NCI-H1048 (cell line): ENCODE data around the gene UBE2V1.

ENCODE experiments used
- DNase-seq: peaks from one replicate; lab custom pipeline; 2025; lab: John Stamatoyannopoulos, UW

UBE2V1 gene

GRCh38 chr20:50062006-50062838 is 50.7 kb downstream of the UBE2V1 start:
- no peak for DNase-seq

DNA sequence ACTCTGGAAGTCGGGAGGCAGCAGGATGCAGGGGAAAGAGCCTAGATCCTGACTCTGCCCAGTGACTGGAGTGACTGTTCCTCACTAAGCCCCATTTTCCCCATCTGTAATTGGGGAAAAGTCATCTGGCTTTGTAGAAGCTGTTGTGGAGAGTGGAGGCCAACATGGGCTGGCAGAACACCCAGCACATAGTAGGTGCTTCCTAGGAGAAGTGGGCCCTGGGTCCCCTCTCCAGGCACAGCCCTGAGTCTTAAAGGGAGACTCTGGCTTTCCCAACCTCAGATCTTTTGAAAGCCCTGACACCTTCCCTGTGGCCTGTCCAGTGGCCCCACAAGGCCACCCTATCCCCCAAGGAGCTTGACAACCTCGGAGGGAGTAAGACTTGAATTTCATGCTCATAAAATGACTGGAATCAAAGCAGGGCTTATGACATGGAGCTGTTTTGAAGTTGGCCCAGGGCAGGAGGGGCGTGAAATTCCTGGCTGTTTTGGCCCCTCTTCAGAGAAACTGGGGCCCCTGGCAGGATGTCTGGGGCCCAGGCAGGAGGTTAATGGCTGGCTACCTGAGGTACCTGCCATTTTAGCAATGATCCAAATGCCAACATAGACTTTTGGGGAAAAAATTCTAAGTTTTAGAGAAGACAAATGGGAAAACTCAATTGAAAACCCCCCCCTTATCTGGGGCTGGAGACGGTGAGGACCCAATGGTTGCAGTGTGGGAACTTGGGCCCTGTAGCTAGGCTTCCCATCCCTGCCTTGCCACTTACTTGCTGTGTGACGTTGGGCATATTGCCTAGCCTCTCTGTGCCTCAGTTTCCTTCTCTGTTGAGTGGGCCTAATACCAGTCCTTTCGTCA is 51.6 kb downstream of the UBE2V1 start:
- DNase-seq: no peak

GRCh38 chr20:50058662-50059402 is 54.1 kb downstream of the UBE2V1 start:
- no peak for DNase-seq

DNA sequence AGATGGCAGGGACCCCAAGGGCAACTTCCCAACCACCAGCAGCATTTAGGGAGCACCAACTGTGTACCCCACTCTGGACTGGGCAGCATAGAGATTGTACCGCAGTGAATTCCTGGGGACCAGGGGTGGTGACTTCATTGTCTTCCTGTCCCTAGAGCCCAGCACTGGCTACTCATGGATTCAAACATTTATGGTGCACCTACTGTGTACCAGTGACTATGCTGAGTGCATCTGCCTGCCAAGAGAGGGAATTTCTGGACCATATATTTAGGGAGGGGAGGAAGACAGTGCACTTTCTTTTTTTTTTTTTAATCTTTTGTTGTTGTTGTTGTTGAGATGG is 55.3 kb downstream of the UBE2V1 start:
- DNase-seq: no peak

DNA sequence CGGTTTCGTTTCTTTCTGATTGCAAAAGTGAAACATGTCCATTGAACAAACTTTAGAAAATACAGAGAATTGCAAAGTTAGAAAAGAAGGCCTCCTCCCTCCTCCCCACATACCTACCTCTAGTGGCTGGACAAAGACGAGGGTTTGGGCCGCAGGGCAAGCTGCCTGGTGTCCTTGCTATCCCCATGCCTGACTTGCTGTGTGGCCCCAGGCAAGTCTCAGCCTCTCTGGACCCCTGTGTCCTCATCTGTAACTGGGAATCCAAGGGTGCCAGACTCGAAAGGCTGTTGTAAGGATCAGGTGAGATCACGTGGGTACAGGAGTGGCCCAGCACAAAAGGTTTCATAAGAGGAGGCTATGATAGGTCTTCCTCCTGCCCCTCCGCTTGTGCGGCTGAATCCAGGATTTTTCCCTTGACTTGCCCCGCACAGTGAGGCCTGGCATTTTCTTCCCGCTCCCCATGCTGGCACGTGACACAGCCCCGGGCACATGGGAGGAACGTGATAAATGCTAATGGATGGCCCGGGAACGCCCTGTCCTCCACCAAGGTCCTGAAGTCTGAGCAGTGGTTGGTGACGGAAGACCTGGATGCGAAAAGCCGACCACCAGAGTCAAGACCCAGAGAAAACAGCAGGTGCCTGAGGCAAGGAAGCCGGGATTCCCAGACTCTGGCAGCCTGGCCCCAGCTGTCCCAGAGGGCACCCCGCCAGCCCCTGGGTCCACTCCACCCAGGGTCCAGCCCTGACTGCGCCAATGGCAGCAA is 55.8 kb downstream of the UBE2V1 start:
- DNase-seq: no peak

DNA sequence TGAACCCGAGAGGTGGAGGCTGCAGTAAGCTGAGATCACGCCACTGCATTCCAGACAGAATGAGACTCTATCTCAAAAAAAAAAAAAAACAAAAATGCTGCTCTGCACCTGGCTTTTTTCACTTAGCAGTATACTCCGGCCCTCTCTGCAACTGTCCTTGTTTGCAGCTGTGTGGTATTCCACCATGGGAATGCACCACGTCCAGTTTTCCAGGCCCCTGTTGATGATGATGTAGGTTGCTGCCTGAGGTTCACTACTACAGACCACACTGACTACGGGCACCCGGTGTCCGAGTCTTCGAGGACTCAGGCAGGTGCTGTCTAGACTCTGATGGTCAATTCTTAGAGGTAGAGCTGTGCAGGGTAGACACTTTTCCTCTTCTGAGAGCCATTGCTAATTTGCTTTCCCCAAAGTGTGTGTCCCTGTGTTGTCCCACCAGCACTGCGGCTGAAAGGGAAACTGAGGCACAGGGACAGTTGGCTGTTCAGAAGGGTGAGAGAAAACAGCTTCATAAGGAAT is 56.5 kb downstream of the UBE2V1 start:
- DNase-seq: no peak

DNA sequence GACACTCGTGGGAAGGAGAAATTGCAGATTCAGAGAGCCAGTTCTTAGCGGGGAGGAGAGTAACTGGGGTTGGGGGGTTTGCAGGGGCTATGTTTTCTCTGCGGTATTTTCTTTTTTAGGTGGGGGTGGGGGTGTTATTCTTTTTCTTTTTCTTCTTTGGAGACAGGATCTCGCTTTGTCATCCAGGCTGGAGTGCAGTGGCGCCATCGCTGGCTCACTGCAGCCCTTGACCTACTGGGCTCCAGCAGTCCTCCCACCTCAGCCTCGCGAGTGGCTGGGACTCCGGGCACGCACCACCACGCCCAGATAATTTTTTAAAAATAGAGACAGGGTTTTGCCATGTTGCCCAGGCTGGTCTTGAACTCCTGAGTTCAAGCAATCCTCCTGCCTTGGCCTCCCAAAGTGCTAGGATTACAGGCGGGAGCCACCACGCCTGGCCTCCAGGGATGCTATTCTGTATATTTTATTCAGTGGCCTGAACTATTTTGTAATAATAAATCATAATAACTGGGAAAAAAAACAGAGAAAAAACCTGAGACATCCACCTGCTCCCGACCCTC is 57.3 kb downstream of the UBE2V1 start:
- no peak for DNase-seq

DNA sequence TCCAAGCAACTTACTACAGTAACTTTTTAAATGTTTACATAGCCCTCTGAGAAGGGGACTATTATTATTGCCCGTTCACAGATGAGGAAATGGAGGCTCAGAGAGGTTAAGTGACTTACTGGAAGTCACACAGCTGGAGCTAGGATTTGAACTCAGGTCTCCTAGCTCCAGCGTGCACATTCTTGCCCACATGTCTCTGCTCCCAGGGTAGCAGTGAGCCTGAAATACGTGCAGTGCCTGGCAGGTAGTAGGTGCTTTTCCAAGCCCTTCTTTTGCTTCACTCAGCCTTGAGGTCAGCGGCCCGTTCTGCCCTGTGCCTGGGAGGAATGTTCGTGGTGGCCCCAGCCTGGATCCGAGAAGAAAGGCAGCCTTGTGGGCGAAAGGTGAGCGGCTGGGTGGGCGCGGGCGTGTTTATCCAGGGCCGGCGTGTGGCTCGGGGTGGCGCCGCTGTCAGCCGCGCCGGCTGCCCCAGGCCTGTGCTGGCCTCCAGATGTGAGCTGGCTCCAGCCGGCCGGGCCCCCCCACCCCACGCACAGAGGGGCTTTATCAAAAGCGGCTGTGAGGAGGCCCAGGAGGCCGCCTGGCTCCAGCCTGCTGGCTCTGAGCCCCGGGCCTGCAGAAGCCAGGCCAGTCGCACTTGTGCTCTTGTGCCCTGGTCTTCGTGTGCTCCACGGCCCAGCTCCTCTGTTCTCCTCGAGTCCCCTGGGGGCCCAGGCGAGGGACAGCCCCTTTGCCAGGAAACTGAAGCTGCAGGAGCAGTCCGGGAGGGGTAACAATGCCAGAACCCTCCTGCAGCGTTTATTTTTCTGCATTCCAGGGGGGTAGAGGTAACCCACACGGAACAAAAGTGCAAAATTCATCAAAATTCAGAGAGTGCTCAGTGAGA is 58.1 kb downstream of the UBE2V1 start:
- DNase-seq: no peak

DNA sequence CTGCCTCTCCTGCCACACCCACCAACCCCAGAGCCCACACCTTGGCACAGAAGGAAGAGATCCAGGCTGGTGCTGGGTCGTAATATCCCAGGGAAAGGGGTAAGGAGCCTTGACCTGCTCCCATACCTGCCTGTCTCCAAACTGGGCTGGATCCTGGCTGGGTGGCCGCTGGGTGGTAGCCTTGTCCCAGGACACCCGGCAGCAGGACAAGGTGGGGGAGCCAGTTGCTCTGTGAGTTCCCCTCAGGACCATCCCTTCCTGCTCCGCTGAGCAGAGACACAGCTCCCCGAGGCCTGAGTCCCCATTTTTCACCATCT is 58.8 kb downstream of the UBE2V1 start:
- DNase-seq: no peak

GRCh38 chr20:50053362-50054230 is 59.4 kb downstream of the UBE2V1 start:
- DNase-seq: no peak

DNA sequence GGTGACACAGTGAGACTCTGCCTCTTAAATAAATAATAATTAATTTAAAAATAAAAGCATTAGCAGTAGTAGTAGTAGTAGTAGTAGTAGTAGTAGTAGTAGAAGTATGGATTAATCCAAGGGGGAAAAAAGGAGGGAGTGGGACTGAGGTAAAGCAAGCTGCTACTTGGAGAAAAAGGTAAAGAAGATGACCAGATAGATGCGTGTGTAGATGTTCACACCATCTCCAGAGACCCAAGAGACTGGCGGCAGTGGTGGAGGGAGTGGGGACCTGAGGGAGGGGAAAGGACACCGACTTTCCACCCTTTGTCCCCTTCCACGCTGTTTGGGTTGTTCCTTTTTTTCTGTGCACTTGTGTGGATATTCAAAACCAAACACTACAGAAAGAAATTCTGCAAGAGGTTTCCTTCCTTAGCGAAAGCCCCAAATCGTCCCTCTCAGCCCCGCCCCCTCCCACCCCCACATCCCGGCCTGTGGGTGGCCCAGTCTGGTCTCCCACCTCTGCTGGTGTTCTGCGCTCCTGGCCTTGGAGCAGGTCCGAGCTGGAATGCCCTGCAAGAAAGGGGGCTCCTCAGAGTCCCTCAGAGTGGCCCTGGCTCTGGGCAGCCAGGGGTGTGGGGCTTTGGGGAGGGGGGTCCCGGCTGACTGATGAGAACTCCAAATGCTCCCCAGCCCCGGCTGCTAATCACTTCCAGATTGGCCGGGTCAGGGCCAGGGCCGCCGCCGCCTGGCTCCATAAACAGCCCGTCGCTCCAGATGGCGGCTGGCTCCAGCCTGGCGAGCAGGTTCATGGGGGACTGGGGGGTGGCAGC is 60.2 kb downstream of the UBE2V1 start:
- DNase-seq: no peak

DNA sequence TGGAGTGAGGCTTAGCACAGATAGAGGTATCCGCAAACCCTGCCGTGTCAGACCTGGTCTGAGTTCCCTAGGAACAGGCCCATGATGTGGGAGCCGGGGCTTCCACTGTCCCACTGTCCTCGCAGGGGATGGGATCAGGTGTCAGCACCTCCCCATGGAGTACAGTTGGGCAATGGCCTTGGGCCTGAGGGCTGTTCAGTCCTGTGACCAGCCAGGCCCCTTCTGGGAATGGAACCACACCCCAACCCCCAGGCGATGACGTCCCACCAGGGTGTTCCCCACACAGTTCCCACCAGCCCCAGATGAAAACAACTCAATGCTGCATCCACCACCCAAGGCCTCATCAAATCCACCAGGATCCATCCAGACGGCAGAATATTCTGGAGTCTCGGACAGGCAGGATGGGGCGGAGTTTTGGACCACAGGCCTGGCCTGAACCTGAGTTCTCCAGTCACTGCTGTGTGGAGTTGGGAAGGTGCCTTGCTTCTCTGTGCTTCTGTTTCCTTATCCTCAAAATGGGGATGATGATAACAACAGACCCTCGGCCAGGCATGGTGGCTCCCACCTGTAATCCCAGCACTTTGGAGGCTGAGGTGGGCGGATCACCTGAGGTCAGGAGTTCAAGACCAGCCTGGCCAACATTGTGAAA is 62.2 kb downstream of the UBE2V1 start:
- DNase-seq: no peak

DNA sequence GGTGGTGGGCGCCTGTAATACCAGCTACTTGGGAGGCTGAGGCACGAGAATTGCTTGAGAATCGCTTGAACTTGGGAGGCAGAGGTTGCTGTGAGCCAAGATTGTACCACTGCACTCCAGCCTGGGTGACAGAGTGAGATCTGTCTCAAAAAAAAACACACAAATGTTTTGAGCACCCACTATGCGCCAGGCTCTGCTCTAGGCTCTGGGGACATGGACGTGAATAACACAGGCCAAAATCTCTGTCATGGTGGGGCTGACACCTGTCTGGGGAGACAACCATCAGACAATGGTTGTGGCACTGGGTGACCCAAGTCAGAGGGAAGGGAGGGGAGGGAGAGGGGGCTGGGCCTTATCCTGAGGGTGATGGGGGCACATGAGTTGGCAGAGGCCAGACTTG is 62.7 kb downstream of the UBE2V1 start:
- DNase-seq: no peak

DNA sequence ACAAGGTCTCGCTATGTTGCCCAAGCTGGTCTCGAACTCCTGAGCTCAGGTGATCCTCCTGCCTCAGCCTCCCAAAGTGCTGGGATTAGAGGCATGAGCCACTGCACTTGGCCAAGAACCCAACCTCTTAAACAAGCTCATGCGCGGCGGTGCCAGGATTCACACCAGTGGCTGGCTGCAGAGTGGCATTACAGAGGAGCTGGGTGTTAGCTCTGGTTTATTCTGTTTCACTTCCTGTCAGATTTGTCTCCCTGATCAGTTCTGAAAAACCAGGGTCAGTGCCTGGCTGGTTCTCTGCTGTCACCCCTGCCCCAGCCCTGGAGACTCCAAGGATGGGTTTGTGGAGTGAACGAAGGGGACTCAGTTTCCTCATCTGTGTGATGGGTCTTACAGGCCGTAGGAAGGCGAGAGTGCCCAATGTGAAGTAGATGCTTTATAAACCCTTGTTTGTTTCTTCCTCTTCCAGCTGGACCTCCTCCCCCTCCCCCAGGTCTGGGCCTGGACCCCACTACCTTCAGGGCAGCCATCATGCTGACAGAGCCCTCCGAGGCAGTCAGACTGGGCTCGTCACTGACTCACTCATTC is 63.4 kb downstream of the UBE2V1 start:
- DNase-seq: no peak

- DNase-seq: no peak
Observed at GRCh38 chr20:50048420-50049166, 64.4 kb downstream of the UBE2V1 start.

DNA sequence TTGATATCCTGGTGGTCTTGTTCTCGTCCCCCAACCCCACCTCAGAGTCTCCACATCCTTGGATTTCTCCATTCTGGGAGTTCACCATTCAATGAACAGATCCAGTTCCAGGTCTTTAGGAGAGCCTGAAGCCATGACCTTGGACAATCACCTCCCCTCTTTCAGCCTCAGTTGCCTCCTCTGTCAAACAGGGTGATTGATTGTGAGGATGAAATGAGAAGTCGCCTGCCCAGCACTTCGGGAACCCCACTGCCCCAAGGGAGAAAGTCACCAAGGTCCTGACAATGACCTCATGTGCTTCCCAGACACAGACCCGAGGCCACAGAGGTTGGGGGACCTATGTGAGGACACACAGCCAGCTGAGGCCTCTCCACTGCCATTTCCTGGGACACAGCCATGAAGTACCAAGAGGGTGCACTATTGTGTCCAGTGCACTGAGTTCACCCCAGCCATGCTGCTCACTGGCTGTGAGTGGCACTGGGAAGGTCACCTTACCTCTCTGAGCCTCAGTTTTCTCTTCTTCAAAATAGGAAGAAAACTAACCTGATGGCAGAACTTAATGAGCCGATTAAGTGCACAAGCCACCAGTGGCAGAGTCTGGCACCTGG is 68.5 kb downstream of the UBE2V1 start:
- DNase-seq: no peak
